Mucosa of descending colon (tissue), 3 donors: ENCODE results near the gene PTCH2. TPM values are rescaled to one million over a fixed set of nuclear protein-coding genes. Genes with fewer than 3 reads are reported as not detected.
"Not testable (repeated sequence)": the region's sequence is repeated elsewhere in the genome, so short reads cannot be mapped to it uniquely, and the experiment has no call there.

Experiments used
- ATAC-seq: fragments of 200-7000 bp; cut with Tn5 transposase; one replicate; pipeline ENCODE4 v1.9.1; 2020; ENCODE audit warnings: mild to moderate bottlenecking, moderate library complexity
- DNase-seq, 3 donors: peaks; one replicate each; pipeline ENCODE4 v3.0.0-alpha.2; 2020
- H3K36me3 ChIP-seq: fragments of 200-600 bp; one replicate; pipeline ENCODE4 v1.8.0; 2021; ENCODE audit warnings: low read depth, mild to moderate bottlenecking
- H3K4me1 ChIP-seq: fragments of 200-600 bp; one replicate; pipeline ENCODE4 v1.8.0; 2021; ENCODE audit warnings: low read depth, mild to moderate bottlenecking
- H3K4me3 ChIP-seq: fragments of 200-600 bp; one replicate; pipeline ENCODE4 v1.8.0; 2021; ENCODE audit warnings: mild to moderate bottlenecking
- H3K9me3 ChIP-seq: fragments of 200-600 bp; one replicate; pipeline ENCODE4 v1.8.0; 2021; ENCODE audit warnings: mild to moderate bottlenecking
- CTCF ChIP-seq: fragments of 200-600 bp; IDR thresholded peaks from one replicate; pipeline ENCODE4 v1.8.0; 2022; ENCODE audit warnings: antibody characterized with exemption, mild to moderate bottlenecking
- intact Hi-C, 2 donors: fragments of 100-400 bp; cut with DNase I in 1 of 2; cut with micrococcal nuclease in 1 of 2; formaldehyde crosslinking; loops; one replicate each; pipeline versions ENCODE4 v1.11.0 to v1.11.1; 2022; cut with DNase I, micrococcal nuclease
- total RNA-seq, 3 donors: library from RNA; stranded (reverse); fragmentation: NEBNext Ultra II Directional in 2 of 3; extraction: Animal tissue kit (Norgen Biotek cat#: 25700) in 2 of 3; gene quantifications; one replicate each; pipeline versions ENCODE4 v1.2.1 to v1.2.4, GENCODE V29; 2021 to 2023
- donor health status: DM: no; HTN: no; CAD: no; lungs with moderate emphysema.
- donor health status: DM: no; HTN: no; CAD: no.
- donor health status: DM: no; HTN: yes; CAD: no.

The PTCH2 gene
- total RNA-seq, 3 donors from 2014 or later, result 0.39 to 2.7 (median 0.64) TPM

- ATAC-seq (no peak), DNase-seq (peak in 1 of 3 donors; percentile 23)
- Histone ChIP-seq H3K4me3 (no peak overlapping the region), H3K4me1 (peaks cover 8% of the 10 kb centered on the region), H3K36me3 (no peaks in the 10 kb centered on the region), H3K9me3 (no peaks in the 10 kb centered on the region)
- intact Hi-C loops, result no loop called here
- no peak for TF ChIP-seq CTCF
Measured at GRCh38 chr1:44817771-44818495, 25.1 kb downstream of the PTCH2 start.

GRCh38 chr1:44817307-44817706 is 25.7 kb downstream of the PTCH2 start:
- DNase-seq (no peak), ATAC-seq (no peak)
- H3K4me1 ChIP-seq, result peaks cover 8% of the 10 kb centered on the region
- no peaks in the 10 kb centered on the region for H3K9me3 ChIP-seq
- no peaks in the 10 kb centered on the region for H3K36me3 ChIP-seq
- TF ChIP-seq CTCF, result no peak
- intact Hi-C loops, result no loop called here
- no peak overlapping the region for H3K4me3 ChIP-seq

- H3K36me3 ChIP-seq, ATAC-seq, H3K4me3 ChIP-seq, H3K9me3 ChIP-seq, H3K4me1 ChIP-seq, intact Hi-C loops: not testable (repeated sequence)
- DNase-seq, result peak in 2 of 3 donors; percentile 12 to 25
Measured at GRCh38 chr1:44815926-44816325, 27.1 kb downstream of the PTCH2 start.

GRCh38 chr1:44812822-44813543 is 30.1 kb downstream of the PTCH2 start:
- TF ChIP-seq CTCF, result no peak
- intact Hi-C loops, result no loop called here
- DNase-seq, result peak in 1 of 3 donors; percentile 70
- peaks cover 29% of the 10 kb centered on the region for H3K4me1 ChIP-seq
- no peaks in the 10 kb centered on the region for H3K36me3 ChIP-seq
- peak; percentile 1 for ATAC-seq
- H3K9me3 ChIP-seq, result no peaks in the 10 kb centered on the region
- no peak overlapping the region for H3K4me3 ChIP-seq

GRCh38 chr1:44811234-44811633 is 31.8 kb downstream of the PTCH2 start:
- TF ChIP-seq CTCF, result no peak

GRCh38 chr1:44810762-44811105 is 32.3 kb downstream of the PTCH2 start:
- H3K9me3 ChIP-seq, H3K4me3 ChIP-seq, ATAC-seq, intact Hi-C loops, H3K36me3 ChIP-seq: not testable (repeated sequence)
- peaks cover 48% of the 10 kb centered on the region for H3K4me1 ChIP-seq
- peak in 2 of 3 donors; percentile 22 to 30 for DNase-seq

More at GRCh38 chr1:44811234-44811633, 31.8 kb downstream of the PTCH2 start:
- Histone ChIP-seq H3K36me3 (no peaks in the 10 kb centered on the region), H3K9me3 (no peaks in the 10 kb centered on the region), H3K4me1 (peaks cover 46% of the 10 kb centered on the region), H3K4me3 (no peak overlapping the region)
- DNase-seq, result peak in 1 of 3 donors; percentile 20
- no peak for ATAC-seq
- intact Hi-C loops, result no loop called here
